ENCODE measurements around the gene KISS1R. TPM values are rescaled to one million over a fixed set of nuclear protein-coding genes. Genes with fewer than 3 reads are reported as not detected.

Gene KISS1R
- total RNA-seq, 1 donor from 2014 or later, result not detected

- H3K36me3 Mint-ChIP-seq (ENCODE audit: unreplicated experiment), result no peaks in the 10 kb centered on the region
- peaks cover 8% of the 10 kb centered on the region for H3K9me3 Mint-ChIP-seq (ENCODE audit: unreplicated experiment)
Observed at GRCh38 chr19:879711-880438, 37.3 kb upstream of the KISS1R start.

GRCh38 chr19:881385-882071 is 35.6 kb upstream of the KISS1R start:
- H3K4me1 Mint-ChIP-seq (ENCODE audit: low read depth, unreplicated experiment), result no peaks in the 10 kb centered on the region

More at GRCh38 chr19:879711-880438, 37.3 kb upstream of the KISS1R start:
- TF ChIP-seq, protein P1, sequence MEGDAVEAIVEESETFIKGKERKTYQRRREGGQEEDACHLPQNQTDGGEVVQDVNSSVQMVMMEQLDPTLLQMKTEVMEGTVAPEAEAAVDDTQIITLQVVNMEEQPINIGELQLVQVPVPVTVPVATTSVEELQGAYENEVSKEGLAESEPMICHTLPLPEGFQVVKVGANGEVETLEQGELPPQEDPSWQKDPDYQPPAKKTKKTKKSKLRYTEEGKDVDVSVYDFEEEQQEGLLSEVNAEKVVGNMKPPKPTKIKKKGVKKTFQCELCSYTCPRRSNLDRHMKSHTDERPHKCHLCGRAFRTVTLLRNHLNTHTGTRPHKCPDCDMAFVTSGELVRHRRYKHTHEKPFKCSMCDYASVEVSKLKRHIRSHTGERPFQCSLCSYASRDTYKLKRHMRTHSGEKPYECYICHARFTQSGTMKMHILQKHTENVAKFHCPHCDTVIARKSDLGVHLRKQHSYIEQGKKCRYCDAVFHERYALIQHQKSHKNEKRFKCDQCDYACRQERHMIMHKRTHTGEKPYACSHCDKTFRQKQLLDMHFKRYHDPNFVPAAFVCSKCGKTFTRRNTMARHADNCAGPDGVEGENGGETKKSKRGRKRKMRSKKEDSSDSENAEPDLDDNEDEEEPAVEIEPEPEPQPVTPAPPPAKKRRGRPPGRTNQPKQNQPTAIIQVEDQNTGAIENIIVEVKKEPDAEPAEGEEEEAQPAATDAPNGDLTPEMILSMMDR (IDR thresholded peaks at IDR 0.05; ENCODE audit: partially characterized antibody, unreplicated experiment), result no peak
- Mint-ChIP-seq H3K4me3 (ENCODE audit: unreplicated experiment) (no peak overlapping the region), H3K4me1 (ENCODE audit: low read depth, unreplicated experiment) (no peaks in the 10 kb centered on the region), H3K27ac (ENCODE audit: unreplicated experiment) (no peak overlapping the region), H3K27me3 (ENCODE audit: unreplicated experiment) (peaks cover 4% of the 10 kb centered on the region)
- DNase-seq, result no peak

GRCh38 chr19:882871-883497 is 34.1 kb upstream of the KISS1R start:
- H3K4me1 Mint-ChIP-seq (ENCODE audit: low read depth, unreplicated experiment), result no peaks in the 10 kb centered on the region
- DNase-seq, result no peak
- H3K36me3 Mint-ChIP-seq (ENCODE audit: unreplicated experiment), result no peaks in the 10 kb centered on the region
- H3K27me3 Mint-ChIP-seq (ENCODE audit: unreplicated experiment), result peaks cover 4% of the 10 kb centered on the region
- TF ChIP-seq, protein P1 (IDR thresholded peaks at IDR 0.05; ENCODE audit: partially characterized antibody, unreplicated experiment), result no peak
- H3K4me3 Mint-ChIP-seq (ENCODE audit: unreplicated experiment), result no peak overlapping the region
- no peak overlapping the region for H3K27ac Mint-ChIP-seq (ENCODE audit: unreplicated experiment)
- H3K9me3 Mint-ChIP-seq (ENCODE audit: unreplicated experiment), result peaks cover 3% of the 10 kb centered on the region

More at GRCh38 chr19:881385-882071, 35.6 kb upstream of the KISS1R start:
- H3K27me3 Mint-ChIP-seq (ENCODE audit: unreplicated experiment), result peaks cover 4% of the 10 kb centered on the region
- no peak for DNase-seq
- H3K4me3 Mint-ChIP-seq (ENCODE audit: unreplicated experiment), result no peak overlapping the region
- no peaks in the 10 kb centered on the region for H3K36me3 Mint-ChIP-seq (ENCODE audit: unreplicated experiment)
- H3K27ac Mint-ChIP-seq (ENCODE audit: unreplicated experiment), result no peak overlapping the region
- TF ChIP-seq, protein P1 (IDR thresholded peaks at IDR 0.05; ENCODE audit: partially characterized antibody, unreplicated experiment), result no peak
- peaks cover 4% of the 10 kb centered on the region for H3K9me3 Mint-ChIP-seq (ENCODE audit: unreplicated experiment)

GRCh38 chr19:883661-884211 is 33.4 kb upstream of the KISS1R start:
- Mint-ChIP-seq H3K4me1 (ENCODE audit: low read depth, unreplicated experiment) (no peaks in the 10 kb centered on the region), H3K9me3 (ENCODE audit: unreplicated experiment) (peaks cover 3% of the 10 kb centered on the region), H3K27me3 (ENCODE audit: unreplicated experiment) (peaks cover 4% of the 10 kb centered on the region), H3K4me3 (ENCODE audit: unreplicated experiment) (no peak overlapping the region), H3K36me3 (ENCODE audit: unreplicated experiment) (no peaks in the 10 kb centered on the region), H3K27ac (ENCODE audit: unreplicated experiment) (no peak overlapping the region)
- TF ChIP-seq, protein P1 (IDR thresholded peaks at IDR 0.05; ENCODE audit: partially characterized antibody, unreplicated experiment), result no peak
- DNase-seq, result no peak
